UCSD-AML1 (cell line): ENCODE measurements around the gene CNTN3.

Experiments used
- DNase-seq: peaks from one replicate; lab custom pipeline; 2025; ENCODE audit not compliant: unreplicated experiment; lab: John Stamatoyannopoulos, UW

The CNTN3 gene

DNA sequence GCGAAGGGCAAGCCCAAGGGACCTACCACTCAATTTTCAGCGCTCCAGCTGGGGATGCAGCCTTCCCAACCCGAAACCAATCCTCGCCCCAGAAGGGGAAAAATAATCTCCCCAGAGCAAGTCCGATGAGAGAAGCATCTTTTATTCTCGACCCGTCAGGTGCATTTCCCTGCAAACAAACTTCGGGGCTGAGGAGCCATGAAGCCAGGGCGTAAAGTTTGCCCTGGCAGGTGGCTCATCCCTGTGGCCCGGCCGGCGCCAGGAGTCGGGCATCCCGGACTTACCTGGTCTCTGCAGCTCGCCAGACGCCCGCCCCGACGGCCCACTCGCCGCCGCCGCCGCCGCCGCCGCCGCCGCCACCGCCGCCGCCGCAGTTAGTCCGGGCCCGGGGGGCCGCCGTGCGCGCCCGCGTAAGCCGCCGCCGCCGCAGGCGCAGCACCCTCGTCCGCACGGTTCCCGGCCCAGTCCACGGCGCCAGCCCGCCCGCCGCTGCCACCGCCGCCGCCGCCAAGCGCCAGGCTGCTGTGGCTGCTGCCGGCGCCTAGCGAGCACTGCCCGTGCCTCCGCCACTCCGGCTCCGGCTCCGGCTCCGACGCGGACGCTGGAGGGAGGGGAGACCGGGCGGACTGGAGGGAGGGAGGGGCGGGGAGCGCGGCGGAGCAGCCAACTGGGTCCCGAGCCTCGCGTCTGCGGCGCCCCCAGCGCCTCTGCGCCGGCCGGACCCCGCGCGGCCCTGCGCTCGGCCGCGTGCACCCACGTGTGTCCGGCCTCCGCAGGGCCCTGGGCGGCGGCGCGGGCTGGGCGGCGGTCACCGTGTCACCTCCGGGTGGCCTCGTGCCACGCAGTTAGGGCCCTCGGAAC lies at the start of gene CNTN3:
Gene CNTN3, minus strand, starts transcription at position 553 of the 861 bp plus-strand sequence. CDS start 93,547 bp downstream, outside the sequence.
- no peak for DNase-seq

DNA sequence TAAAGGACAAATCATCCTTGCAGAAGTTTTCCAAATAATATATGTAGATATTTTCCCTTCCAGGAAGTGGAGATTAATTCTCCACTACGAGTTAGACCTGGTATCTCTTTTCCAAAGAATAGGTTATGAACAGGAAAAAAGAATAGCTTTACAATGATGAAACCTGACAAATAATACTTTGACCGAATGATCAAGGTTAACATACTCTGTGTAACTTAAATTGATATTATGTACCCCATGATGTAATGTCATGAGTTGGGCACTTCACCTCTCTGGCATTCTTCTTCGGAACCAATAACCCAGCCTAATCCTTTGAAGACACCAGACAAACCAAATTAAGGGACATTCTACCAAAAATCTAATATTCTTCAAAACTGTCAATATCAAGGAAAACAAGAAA lies 48.7 kb upstream of the CNTN3 start:
- DNase-seq: no peak

GRCh38 chr3:74661672-74662071 lies 47.2 kb upstream of the CNTN3 start:
- DNase-seq: no peak

DNA sequence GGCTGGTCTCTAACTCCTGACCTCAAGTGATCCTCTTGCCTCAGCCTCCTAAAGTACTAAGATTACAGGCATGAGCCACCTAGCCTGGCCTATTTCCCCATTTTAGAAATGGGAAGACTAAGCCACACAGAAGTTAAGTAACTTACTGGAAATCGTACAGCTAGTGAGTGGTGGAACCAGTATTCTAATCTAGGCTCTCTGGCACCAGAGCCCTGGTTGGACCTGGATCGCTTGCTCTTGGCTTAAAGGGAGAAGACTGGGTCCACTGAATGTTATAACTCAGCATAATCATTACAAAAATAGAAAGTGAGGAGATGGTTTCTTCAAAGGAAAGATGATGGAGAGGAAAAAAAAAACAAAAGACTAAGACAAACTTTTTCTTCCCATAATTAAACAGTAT lies 37.4 kb upstream of the CNTN3 start:
- DNase-seq: no peak

DNA sequence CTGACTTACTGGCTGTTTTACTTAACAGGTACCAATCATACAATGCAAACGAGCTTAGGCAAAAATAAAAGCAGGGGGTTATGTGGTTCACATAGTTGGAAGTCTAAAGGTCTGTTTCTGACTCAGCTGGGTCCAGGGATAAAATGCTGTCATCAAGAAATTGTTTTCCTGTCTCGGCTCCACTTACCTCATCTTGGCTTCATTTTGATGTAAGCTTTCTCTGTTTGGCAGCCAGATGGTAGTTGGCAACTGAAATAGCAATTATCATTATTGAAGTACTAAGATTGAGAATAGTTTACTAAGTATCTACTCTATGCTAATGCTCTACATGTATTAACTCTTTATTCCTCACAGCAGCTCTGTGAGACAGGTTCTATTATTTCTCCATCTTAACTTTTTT lies 36.8 kb upstream of the CNTN3 start:
- DNase-seq: no peak

DNA sequence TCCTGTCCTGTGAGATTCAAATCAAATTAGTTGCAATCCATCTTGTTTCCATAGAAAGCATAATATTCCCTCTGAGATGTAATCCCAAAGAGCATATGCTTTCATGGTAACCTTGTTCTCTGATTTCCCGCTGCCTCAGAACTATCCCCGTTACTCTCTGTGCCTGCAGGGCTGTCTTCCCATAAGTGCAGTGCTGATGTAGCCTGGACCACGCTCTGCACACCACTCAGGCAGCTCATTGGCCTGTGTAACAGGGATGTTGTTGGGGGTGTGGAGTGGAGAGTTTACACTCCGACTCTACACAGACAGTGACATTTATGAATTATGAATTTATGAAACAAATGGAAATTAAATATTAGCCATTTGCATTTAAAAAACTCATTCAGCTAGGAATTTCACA lies 33.6 kb upstream of the CNTN3 start:
- DNase-seq: no peak

DNA sequence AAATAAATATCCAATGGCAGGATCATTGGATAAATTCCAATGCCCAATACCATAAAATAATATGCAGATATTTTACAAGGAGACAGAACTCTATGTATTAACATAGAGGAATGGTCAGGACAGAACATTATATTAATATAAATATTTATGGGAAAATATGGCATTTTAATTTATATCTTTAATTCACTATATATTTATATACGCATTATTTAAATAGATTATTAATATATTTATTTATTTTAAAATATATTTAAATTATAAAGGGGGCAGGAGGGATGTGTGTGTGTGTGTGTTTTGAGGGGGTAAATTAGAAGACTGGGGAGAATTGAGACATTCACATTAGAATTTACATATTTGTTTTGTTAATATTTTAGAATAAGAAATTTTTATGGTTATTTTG lies 31.6 kb upstream of the CNTN3 start:
- DNase-seq: no peak

DNA sequence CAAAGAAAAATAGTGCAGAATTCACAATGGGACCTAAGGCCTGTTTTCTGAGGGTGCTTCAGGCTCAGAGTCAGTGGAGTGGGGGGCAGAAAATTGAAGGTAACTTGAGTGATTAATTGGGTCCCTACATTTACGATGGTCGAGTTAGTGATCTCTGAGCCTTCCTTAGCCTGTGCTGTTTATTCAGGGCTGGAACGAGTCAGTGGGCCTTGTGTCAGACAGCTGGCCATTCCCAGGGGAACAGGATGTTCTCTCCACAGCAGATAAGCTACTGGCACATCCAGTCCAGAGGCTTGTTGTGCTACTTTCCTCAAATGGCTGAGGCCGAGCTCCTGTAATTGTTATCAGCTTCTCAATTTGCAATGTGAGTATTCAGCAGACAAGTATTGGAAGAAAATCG lies 29.2 kb upstream of the CNTN3 start:
- no peak for DNase-seq

DNA sequence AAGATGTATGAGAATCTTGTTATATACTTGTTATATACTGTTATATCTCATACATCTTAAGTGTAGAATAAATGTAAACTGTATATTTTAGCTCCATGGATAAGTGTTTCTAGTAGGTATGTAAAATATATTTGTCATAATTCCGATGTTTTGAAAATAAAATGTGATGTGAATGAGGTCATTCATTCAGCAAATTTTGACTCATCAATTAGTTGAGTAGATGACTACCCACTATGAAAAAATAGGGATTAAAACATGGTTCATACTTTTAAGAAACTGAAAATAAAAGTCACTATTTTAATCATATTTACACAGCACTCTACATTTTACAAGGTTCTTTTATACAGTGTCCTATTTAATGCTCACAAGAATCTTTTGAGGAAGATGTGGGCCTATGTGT lies 28.4 kb upstream of the CNTN3 start:
- DNase-seq: no peak

GRCh38 chr3:74640211-74640610 lies 25.8 kb upstream of the CNTN3 start:
- DNase-seq: no peak

DNA sequence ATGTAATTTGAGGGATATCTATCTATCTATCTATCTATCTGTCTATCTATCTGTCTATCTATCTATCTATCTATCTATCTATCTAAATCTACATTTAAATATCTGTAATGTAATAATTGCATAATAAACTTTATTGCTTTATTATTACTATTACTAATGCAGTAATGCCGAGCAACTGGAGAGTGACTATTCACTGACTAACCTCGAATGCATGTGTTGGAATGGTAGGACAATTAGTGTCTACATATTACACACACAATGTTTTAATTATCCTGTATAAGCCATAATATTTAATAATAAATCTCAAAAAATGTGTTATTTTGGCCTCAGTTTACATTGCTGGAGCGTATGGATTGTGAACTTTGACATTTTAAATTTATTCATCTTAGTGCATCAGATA lies 25.2 kb upstream of the CNTN3 start:
- no peak for DNase-seq

- no peak for DNase-seq
These were observed 22.5 kb upstream of the CNTN3 start for GRCh38 chr3:74636981-74637380.

DNA sequence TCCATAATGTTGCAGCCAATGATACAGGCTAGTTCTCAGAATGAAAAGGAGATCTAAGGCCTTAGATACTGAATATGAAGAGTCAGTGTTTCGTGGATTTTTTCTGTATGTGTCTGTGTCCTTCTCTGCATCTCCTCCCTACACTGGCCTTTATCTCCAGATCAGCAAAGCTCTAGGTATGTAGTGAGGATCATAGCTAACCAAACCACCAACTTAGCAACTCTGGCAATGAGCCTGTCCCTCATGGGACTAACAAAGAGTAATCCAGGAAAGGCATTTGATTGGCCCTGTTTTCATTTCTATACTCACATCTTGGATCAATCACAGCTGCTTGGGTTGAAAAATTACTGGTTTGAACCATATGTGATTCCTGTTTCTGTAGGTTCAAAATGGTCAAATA lies 18.6 kb upstream of the CNTN3 start:
- no peak for DNase-seq

GRCh38 chr3:74631351-74632140 lies 17.1 kb upstream of the CNTN3 start:
- no peak for DNase-seq

GRCh38 chr3:74630602-74631001 lies 16.1 kb upstream of the CNTN3 start:
- no peak for DNase-seq

GRCh38 chr3:74626011-74626410 lies 11.6 kb upstream of the CNTN3 start:
- no peak for DNase-seq

DNA sequence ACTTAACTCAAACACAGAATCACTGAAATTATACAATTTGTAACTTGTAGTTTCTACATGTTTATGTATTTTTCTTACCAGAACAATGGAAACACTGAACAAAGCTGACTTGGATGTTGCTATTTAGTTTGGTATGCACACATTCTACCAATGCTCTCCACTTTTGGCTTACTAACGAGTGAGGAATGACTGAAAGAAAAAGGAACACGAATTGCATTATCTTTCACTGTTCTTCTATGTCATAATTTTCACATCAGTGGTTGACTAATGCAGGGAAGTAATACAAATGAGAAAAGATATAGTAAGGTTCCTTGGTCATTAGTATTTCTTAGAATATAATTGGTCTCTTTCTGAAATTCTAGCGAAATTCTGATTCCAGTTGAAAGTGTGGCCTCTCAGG lies 9.8 kb upstream of the CNTN3 start:
- no peak for DNase-seq

DNA sequence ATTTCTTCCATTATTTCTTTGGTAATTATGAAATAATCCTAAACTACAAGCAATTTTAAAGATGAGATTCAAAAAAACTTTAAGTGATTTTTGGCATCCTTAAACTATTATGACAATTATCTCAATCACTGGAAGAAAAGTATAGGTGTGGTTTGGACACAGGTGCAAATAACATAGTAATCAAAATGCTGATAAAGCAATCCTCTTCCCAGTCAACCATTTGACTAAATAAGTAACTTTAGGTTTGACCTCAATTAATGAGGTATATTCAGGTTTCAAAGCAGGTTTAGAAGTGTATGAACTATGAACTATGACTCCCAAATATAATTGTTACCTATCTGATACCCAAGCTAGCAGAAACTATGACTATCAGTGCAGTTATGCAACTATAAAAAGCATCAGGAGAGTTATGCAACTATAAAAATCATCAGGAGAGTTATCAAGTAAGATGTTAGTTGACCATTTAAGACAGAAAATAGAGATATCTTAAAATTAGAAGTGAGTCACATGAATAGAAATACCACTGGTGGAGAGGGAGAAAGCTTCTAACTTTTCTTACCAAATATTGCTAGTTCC lies 8.9 kb upstream of the CNTN3 start:
- no peak for DNase-seq

GRCh38 chr3:74621581-74621980 lies 7.1 kb upstream of the CNTN3 start:
- DNase-seq: no peak

- no peak for DNase-seq
These were observed 3.3 kb upstream of the CNTN3 start for GRCh38 chr3:74617776-74618175.

GRCh38 chr3:74613521-74614106 lies 845 bp downstream of the CNTN3 start:
- DNase-seq: no peak

- no peak for DNase-seq
These were observed 1.4 kb downstream of the CNTN3 start for GRCh38 chr3:74613060-74613459.
